GM18519 (cell line): ENCODE measurements around the gene KIAA1958.
"Not testable (repeated sequence)": the region's sequence is repeated elsewhere in the genome, so short reads cannot be mapped to it uniquely, and the experiment has no call there.

ENCODE experiments used
- ATAC-seq: cut with Tn5 transposase; IDR thresholded peaks from one replicate; pipeline ENCODE4 v1.9.1; 2021; ENCODE audit warnings: mild to moderate bottlenecking, moderate library complexity; ENCODE audit not compliant: unreplicated experiment, low FRiP score

The KIAA1958 gene

DNA sequence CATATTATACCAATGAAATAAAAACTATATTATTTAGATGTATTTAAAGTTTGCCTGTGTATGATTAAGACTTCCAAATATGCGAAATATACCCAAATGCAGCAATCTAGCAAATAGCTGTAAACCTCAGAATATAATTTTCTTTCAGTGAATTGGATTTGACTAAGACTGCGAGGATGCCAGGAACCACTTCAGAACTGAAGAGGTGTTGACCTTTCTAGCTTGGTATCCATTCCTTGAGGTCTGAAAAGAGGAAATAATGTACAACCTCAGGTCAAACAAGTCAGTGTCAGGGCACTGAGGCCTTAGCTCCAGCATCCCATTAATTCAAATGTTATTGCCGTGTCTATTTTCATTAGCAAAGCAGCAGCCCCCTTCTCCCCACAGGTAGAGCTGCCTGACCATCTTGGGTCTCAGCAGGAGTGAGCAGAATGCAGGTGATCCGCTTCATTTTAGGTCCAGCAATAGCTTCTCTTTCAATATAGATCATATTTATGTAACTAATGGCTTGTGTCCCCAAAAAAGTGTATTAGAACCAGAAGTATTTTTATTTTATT lies 100.0 kb downstream of the KIAA1958 start:
- no peak for ATAC-seq

DNA sequence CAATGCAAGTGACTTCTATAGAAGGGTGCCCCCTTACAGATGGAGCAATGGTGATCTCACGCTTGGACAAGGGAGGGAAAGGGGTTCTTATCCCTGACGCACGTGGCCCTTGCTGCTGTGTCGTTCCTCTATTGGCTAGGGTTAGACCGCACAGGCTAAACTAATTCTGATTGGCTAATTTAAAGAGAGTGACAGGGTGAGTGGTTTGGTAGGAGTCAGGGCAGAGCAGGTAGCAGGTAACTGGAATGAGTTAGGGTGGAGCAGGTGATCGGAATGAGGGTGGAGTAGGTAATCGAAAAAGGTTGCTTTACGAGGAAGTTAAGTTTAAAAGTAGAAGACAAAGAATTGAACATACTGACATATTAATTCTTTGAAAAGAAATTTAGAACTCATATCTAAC lies 105.2 kb downstream of the KIAA1958 start:
- not testable (repeated sequence) for ATAC-seq

DNA sequence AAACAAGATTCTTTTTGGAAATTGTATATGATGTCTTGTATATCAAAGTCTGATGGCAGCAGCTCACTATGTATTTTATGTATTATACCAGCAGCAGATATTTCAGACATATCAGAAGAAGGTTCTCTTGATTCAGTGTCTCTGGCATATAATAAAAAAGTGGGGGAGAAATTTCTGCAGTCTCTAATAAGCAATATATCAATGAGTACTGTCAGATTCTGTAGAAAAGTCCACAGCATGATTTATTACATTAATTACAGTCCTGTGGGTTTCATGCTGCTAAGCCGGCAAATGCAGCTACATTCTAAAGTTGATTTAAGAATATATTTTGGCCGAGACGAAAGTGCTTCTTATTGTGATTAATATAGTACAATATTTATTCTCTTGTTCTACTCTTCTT lies 113.1 kb downstream of the KIAA1958 start:
- ATAC-seq = no peak

DNA sequence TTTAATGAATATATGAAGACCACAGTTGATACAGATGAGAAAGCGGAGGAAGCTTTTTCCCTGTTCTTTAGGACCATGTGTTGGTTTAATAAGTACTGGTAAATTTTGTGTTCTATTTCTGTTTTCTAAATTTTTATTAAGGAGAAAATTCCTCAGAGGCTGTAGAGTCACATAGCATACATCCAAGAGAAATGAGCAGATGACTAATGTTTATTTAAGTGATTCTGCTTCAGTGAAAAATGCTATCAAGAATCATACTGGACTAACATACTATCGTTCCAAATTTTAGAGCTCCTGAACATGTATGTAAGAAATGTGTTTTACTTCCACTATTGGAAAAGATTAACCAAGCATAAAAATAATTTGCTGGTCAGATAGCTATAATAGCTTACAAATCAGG lies 115.0 kb downstream of the KIAA1958 start:
- ATAC-seq = no peak

DNA sequence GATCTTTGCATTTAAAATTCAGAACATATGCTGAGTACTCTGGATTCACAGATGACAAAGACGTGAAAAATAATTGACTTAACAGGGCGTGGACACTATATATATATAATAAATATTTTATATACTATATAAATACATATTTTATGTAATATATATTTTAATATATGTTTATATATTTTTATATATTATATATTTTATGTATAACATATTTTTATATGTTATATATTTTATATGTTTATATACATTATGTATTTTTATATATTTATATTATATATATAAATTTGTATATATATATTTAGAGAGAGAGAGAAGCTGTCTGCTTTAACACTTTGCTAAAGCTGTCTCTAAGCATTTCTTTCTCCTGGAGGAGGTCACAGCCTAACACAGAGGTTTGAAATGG lies 118.2 kb downstream of the KIAA1958 start:
- ATAC-seq = no peak

DNA sequence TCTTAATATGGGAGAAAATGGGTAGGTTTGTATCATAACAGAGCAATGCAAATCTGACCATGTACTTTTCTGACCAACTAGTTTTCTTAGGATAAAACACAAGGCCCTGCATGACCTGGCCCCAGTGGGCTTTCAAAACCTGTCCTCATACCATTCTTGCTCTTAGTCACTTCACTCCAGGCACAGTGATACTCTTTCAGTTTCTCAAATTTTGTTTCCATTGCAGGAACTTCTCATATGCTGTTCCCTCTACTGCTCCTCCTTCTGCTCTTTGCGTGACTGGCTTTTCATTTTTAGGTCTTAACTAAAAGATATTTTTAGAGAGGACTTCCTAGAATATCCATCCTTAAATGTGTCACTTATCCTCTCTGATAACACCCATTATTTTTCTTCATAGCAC lies 118.9 kb downstream of the KIAA1958 start:
- ATAC-seq = peak; percentile 70

DNA sequence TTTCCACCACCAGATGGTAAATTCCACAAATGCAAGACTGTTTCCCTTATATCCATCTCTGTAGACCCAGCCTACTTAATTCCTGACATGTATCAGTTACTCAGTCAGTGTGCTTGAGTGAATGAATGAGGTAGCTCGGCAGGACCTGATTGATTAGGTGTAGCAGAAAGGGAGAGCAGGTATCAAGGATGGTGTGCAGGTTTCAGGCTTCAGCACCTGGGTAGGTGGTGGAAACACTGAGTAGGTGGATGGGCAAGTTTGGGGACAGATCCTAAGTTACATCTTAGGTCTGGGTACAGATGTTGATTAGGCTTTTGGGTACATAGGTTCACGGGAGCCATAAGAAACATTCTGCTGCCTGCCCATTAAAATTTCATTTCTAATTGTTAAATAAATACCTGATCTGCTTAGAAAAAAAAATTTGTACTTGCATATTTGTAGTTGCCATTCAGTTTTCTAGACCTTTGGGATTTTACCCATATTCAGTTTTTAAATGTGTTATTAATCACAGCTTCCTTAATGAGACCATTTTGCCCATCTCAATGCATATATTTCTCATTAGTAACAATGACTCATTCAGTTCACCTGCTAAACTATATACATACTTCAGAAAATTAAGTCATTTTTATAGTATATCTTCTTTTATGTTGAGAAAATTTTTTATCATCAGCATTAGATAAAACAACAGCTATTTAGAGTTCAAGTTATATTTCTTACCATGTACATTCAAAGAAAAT lies 119.5 kb downstream of the KIAA1958 start:
- no peak for ATAC-seq

DNA sequence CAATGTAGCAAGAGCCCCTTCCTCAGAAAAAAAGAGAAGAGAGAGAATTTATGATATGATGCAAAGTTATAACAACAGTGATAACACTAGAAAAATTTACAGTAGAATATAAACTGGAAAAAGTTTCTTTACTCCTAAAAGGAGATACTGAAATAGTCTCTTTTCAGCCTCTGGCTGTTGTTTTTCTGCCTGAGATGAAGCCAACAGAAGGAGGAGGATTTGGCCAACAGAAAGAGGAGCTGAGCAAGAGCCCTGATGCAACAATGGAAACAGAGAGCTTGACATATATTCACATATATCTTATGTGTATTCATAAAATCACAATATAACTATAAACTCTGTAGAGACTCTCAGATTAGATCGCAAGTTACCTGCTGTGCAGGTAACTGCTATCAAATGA lies 122.2 kb downstream of the KIAA1958 start:
- no peak for ATAC-seq

DNA sequence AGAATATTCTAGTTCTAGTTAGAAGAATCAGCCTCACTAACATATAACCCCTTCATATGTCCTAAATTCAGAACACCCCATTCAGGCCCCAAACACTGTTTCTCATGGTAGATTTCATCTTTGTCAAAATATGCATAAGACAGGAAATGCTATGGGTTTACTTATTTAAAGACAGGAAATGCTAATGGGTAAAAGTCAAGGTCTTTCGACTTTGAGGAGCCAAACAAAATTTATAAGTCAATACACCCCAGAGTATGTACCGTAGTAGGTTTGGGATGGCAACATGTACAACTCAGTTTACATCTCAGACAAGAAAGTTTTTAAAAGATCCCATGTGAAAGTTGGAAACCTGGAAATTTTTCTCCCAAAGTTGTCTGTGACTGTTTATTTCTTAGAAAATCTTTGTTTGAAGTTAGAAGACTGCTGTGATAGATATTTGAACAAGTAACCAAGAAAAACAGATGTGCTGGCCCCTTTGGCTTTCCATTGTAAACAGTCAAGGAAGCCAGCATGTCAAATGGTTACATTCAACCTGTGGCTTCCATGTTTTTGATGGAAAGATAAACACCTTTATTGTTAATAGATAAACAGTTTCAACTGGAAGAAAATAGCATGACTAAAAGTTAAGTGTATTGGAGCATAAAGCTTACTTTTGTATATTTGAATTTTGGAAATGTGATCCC lies 129.1 kb downstream of the KIAA1958 start:
- ATAC-seq = no peak

DNA sequence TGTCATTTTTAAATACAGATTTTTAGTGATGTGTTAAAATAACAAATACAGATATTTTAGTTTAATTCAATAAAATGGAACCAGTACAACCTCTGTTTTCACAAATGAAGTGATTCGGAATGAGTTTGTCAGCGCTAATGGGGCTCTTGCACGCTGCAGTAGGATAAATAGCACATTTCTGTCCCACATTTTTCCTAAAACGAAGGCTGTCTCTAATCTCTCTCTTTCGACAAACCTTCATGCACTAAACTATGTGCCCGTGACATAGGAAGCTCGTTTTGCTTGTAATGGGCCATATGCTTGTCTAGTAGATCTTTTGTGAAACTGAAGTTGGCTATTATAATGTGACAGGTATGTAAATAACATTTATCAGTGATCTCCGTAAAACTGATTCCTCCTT lies 130.7 kb downstream of the KIAA1958 start:
- no peak for ATAC-seq

DNA sequence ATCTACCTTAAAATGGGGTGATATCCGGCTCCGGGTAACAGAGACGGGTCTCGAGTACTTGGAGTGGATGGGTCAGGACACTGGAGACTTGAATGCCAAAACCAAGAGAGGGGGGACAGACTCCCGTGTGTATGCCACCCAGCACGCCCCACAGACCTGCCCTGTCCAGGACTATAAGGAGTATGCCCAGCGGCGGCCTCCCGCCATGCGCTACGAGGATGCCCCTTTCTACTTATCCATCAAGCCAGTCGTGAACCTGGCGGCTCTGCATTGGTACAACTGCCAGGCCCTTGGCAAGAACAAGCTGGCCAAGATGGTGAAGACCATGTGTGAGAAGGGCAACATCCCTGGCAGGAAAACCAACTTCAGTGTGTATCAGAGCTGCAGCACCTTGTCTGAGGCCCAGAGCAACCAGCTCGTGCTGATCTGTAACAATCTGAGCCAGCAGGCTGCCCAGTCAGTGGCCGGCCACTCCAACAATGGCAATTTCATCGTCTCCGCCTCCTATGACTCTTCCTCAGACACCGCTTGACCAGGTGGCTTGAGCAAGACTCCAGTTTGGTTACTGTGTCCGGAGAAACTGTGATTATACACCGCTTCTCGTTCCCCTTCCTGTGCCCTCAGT lies 131.9 kb downstream of the KIAA1958 start:
- ATAC-seq = no peak

DNA sequence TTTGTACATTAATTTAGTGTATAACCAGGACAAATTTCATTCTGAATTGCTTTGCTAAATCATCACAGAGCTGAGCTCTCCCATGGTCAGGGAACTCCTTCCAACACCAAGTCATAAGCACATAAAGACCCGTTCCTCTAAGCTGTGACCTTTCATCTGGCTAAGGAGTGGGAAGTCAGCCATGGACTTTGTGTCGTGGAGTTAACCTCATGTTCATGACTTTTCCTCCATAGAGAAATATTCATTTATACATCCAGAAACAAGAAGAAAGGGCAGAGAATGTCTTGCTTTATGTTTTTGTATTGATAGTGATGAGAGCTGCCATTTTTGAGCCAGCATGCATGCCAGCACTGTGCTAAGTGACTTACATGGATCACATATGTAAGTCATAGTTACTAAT lies 133.8 kb downstream of the KIAA1958 start:
- ATAC-seq = no peak

DNA sequence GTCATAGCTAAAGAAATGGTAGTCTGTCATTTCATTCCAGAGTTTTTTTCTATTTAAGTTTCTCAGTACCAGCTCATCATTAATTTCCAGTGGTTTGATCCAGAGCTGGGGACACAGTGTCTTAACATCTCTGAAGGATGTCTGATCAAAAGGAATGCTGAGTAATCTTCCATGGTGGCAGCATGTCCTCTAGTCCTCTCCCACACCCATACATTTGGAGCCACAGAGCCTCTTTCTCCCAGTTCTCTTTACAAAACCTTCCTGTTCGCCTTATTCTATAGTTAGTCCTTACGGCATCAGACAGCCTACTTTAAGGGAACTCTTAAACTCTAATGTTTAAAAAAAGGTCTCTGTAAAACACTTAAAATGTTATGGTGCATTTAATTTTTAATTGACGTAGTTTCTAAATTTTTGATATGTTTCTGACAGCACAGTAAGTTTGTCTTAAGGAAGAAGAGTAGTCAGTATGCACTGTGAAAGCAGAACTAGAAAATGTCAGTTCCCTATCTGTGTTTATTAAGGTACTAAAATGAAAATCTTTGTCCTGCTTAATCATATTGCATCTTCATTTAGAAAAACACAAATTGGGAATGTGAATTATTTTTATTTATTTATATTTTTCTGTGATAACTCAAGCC lies 134.5 kb downstream of the KIAA1958 start:
- ATAC-seq = no peak

DNA sequence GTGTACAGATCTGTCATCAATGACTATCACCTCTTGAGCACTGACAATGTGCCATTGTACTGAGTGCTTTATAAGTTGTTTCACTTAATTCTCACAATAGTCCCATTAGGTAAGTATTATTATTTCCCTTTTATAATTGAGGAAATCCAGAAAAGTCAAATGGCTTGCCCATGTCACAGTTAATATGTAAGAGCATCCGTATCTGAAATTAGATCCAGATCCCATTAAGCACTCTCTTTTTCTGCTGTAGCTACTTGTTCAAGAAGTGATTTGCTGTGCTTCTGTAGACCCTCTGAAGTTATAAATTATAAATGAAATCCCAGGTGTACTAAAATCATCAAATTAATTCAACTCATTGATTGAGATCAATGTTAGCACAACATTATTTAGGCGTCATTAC lies 136.6 kb downstream of the KIAA1958 start:
- no peak for ATAC-seq

DNA sequence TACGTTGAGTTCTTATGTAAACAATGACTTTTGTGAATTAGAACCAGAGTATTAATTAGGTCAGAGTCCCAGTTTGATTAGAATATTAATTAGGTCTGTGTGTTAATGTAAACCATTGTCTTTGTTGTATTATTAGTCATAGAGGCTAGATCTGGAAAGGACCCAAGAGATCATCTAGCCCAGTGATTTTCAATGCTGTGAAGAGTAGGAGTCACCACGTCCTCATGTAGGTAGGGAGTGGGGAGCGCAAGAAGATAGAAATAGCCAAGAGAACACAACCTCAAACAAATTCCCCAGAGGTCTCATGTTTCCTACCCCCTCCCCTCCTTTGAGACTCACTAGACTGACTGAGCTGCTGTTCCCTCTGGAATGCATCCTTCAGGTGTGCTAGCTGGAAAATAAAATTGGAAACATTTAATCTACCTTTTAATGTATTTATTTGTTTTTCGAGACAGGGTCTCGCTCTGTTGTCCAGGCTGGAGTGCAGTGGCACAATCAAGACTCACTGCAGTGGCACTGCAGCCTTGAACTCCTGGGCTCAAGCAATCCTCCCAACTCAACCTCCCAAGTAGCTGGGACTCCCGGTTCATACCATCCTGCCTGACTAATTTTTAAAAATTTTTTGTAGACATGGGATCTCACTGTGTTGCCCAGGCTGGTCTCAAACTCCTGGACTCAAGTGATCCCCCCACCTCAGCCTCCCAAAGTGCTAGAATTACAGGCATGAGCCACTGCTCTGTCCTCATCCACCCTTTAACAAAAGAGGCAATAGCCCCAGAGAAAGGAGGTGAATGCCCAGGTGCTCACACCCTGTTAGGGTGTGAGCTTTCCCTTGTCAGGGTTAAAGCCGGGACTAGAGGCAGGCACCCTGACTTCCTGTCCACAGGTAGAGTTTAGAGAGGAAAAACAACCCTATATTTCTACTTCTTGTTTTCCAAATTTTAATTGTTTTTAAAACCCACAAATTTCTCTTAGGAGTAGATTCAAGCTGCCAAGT lies 138.4 kb downstream of the KIAA1958 start:
- ATAC-seq = no peak

DNA sequence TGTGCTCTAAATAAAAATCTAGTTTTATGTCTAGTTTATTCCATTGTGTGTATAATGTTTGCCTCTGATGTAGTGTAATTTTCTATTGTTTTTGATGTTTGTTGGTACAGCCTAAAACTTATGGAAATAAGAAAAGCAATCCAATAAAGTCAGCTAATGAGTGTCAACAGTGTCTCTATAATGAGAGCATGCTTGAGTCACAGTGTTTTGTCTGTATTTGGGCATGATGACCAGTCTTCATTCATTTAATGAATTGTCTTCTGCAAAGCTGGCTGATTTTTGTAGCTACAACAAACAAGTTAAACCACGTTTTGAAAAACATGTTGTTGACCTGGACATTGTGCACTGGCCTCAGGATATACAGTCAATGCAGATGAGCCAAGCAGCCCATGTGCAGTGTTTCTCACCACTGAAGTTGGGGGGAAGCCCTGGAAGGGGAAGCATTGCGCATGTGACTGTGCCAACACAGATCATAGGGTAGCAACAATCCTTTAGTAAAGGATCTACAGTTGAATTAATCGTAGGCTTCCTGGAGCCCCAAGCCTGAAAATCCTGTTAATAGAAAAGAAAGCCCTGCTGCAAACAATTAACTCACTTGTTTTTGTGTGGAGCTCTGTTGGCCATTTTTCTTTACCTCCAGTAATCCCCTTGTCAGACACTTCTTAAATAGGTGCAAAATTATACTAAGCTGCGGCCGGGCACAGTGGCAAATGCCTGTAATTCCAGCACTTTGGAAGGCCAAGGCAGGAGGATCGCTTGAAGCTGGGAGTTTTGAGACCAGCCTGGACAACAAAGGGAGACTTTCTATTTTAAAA lies 143.3 kb downstream of the KIAA1958 start:
- ATAC-seq = no peak

DNA sequence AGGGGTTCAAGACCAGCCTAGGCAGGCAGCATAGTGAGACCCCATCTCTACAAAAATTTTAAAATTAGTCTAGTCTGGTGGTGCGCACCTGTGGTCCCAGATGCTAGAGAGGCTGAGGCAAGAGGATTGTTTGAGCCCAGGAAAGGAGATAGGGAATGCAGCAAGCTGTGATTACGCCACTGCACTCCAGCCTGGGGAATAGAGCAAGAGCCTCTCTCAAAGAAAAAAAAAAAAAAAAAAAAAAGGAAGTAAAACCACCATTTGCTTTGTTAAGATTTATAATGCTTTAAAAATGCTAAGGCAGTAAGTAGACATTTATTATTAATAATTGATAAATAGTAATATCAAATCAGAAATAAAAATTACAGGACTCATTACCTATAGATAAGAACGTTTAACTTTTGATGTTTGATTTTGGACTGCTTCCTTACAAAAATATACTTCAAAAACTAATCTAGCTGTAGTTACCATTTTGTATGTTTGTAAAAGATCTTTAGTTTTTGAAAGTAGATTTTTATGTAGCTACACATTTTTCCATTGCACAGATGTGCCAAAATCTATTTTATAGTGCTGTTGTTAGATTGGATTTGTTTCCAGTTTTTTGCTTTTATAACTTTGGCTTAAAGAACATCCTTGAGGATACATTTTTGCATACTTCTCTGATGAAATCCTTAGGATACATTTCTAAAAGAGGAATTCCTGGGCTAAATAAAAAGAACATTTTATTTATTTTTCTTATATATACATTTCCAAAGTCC lies 144.9 kb downstream of the KIAA1958 start:
- ATAC-seq = no peak

DNA sequence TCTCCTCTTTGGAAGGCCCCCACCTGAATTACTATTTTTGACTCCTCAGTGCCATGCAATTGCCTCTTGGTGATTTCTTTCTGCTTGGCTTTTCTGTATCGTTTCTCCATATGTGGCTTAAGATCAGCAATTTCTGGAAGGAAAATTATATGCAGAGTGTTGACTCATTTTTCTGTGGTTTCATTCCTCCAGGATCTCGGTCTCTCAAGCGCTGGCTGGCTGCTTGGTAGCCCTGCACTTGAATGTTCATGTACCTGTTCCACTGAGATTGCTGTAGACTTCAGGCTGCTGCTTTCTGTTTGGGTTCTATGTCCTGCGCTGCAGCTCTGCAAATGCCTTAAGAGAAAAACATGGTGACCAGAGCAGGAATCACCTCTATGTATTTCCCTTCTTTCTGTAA lies 153.7 kb downstream of the KIAA1958 start:
- ATAC-seq = no peak
